Colonic mucosa (tissue), 4 donors: ENCODE measurements around the gene PITHD1. TPM values are rescaled to one million over a fixed set of nuclear protein-coding genes. Genes with fewer than 3 reads are reported as not detected.
A peak's percentile ranks its signal among the peaks of the same experiment; 100 is the strongest.
"Not testable (repeated sequence)": the region's sequence is repeated elsewhere in the genome, so short reads cannot be mapped to it uniquely, and the experiment has no call there.

Source experiments
- DNase-seq: peaks from one replicate; pipeline ENCODE4 v3.0.0-alpha.2; 2020
- H3K27ac ChIP-seq: fragments of 200-600 bp; one replicate; pipeline ENCODE4 v1.8.0; 2021
- H3K27me3 ChIP-seq: fragments of 200-600 bp; one replicate; pipeline ENCODE4 v1.8.0; 2021
- H3K36me3 ChIP-seq: fragments of 200-600 bp; one replicate; pipeline ENCODE4 v1.8.0; 2021
- H3K4me1 ChIP-seq: fragments of 200-600 bp; one replicate; pipeline ENCODE4 v1.8.0; 2021; ENCODE audit warnings: mild to moderate bottlenecking
- H3K4me3 ChIP-seq: fragments of 200-600 bp; one replicate; pipeline ENCODE4 v1.8.0; 2021
- H3K9ac ChIP-seq, 2 donors: one replicate each; pipeline ENCODE4 v1.7.0; 2013; ENCODE audit warnings: control low read depth in 2 of 2, low read depth in 2 of 2, low read length in 2 of 2
- H3K9me3 ChIP-seq: fragments of 200-600 bp; one replicate; pipeline ENCODE4 v1.8.0; 2021
- intact Hi-C: fragments of 100-400 bp; cut with DNase I; formaldehyde crosslinking; loops from one replicate; pipeline ENCODE4 v1.14.1; 2022
- total RNA-seq, 2 donors: library from RNA; stranded (reverse); fragmentation: NEBNext Ultra II Directional in 1 of 2; extraction: Animal tissue kit (Norgen Biotek cat#: 25700) in 1 of 2; gene quantifications; one replicate each; pipeline ENCODE4 v1.2.1, GENCODE V29; 2021
- TF ChIP-seq, protein P1 (sequence below): fragments of 200-600 bp; IDR thresholded peaks from one replicate; pipeline ENCODE4 v1.8.0; 2022; ENCODE audit warnings: antibody characterized with exemption, mild to moderate bottlenecking
- donor health status: healthy.
- donor health status: DM: no; HTN: no; CAD: no.
- donor health status: DM: no; HTN: no; CAD: no.

Gene PITHD1
- total RNA-seq, 2 donors from 2014 or later, result 51.5 to 51.6 TPM

DNA sequence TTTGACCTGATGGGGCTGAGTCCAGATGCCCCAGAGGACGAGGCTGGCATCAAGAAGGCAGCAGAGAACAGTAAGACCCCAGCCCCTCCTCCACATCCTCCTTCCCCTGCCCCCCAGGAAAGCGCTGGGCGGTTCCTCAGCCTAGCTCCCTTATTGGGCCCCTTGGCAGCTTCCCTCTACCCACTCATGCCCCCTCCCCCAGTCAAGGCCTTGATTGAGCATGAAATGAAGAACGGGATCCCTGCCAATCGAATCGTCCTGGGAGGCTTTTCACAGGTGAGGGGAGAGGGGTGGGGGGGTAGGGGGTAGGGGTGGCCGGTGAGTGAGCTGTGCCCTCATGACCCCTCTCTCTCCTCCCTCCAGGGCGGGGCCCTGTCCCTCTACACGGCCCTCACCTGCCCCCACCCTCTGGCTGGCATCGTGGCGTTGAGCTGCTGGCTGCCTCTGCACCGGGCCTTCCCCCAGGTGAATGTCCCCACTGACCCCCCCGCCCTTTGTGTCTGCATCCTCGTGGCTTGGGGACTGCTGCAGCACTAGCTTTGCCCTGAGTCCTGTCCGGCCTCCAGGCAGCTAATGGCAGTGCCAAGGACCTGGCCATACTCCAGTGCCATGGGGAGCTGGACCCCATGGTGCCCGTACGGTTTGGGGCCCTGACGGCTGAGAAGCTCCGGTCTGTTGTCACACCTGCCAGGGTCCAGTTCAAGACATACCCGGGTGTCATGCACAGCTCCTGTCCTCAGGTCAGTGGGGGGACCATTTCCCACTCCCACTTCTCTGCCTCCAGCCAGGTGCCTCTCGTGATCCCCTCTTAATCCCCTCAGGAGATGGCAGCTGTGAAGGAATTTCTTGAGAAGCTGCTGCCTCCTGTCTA lies 15.9 kb downstream of the PITHD1 start:
- TF ChIP-seq, protein P1, sequence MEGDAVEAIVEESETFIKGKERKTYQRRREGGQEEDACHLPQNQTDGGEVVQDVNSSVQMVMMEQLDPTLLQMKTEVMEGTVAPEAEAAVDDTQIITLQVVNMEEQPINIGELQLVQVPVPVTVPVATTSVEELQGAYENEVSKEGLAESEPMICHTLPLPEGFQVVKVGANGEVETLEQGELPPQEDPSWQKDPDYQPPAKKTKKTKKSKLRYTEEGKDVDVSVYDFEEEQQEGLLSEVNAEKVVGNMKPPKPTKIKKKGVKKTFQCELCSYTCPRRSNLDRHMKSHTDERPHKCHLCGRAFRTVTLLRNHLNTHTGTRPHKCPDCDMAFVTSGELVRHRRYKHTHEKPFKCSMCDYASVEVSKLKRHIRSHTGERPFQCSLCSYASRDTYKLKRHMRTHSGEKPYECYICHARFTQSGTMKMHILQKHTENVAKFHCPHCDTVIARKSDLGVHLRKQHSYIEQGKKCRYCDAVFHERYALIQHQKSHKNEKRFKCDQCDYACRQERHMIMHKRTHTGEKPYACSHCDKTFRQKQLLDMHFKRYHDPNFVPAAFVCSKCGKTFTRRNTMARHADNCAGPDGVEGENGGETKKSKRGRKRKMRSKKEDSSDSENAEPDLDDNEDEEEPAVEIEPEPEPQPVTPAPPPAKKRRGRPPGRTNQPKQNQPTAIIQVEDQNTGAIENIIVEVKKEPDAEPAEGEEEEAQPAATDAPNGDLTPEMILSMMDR, result no peak
- Histone ChIP-seq H3K27me3 (no peaks in the 10 kb centered on the region), H3K27ac (no peak overlapping the region), H3K9me3 (no peaks in the 10 kb centered on the region), H3K4me3 (no peak overlapping the region), H3K36me3 (peaks cover 4% of the 10 kb centered on the region), H3K4me1 (peaks cover 11% of the 10 kb centered on the region), H3K9ac (peak overlapping the region in 1 of 2 donors; percentile 19)
- intact Hi-C loops, result no loop called here
- no peak for DNase-seq

- H3K27ac ChIP-seq, H3K9me3 ChIP-seq, H3K4me3 ChIP-seq, DNase-seq, H3K27me3 ChIP-seq, H3K9ac ChIP-seq, intact Hi-C loops, H3K36me3 ChIP-seq: not testable (repeated sequence)
- H3K4me1 ChIP-seq, result peaks cover 11% of the 10 kb centered on the region
These were observed 16.5 kb downstream of the PITHD1 start for GRCh38 chr1:23794732-23795182.

DNA sequence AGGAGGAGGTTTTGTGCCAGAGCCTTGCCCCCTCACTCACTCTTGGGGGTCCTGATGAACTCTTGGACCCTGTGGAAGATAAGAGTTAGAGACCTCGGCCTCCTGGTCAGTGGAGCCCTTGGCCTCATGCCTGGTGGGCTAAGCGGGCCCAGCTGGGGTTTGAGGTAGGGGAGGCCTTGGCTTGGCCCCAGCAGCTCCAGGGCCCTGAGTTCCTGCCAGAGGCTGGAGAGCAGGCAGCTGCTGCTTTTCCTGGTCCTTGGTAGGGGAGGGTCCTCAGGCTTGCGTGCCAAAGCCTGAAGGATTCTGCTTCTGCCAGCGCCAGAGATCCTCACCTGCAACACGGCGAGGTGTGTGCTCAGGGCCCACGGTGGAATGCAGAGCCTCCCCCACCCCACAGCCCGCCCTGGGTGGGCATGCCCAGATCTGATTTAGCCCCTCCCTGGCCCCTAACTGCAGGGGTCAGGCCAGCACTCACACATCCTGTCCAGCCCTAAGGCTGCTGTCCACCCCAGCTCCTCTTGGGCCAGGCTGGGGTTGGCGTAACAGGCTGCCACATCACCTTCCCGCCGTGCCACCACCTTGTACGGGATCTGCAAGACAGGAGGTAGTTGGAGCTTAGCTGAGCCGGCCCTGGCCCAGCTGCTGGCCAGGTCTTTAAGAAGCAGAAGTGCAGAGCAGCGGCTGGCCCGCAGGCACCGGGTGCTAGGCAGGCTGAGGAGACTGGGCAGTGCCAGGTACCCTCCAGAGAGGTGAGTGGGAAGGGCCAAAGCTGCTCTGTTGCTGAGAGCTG lies 17.7 kb downstream of the PITHD1 start:
- TF ChIP-seq, protein P1, result no peak

GRCh38 chr1:23796466-23797271 lies 18.5 kb downstream of the PITHD1 start:
- peaks cover 4% of the 10 kb centered on the region for H3K36me3 ChIP-seq
- intact Hi-C loops, result no loop called here

More for the DNA sequence above, 17.7 kb downstream of the PITHD1 start:
- Histone ChIP-seq H3K27me3 (no peaks in the 10 kb centered on the region), H3K27ac (no peak overlapping the region), H3K4me3 (no peak overlapping the region), H3K4me1 (peaks cover 5% of the 10 kb centered on the region), H3K9ac (peak overlapping the region in 1 of 2 donors; percentile 26), H3K36me3 (peaks cover 4% of the 10 kb centered on the region), H3K9me3 (no peaks in the 10 kb centered on the region)
- no peak for DNase-seq
- intact Hi-C loops, result no loop called here

More at GRCh38 chr1:23796466-23797271, 18.5 kb downstream of the PITHD1 start:
- H3K9me3 ChIP-seq, result no peaks in the 10 kb centered on the region
- DNase-seq, result peak; percentile 61
- TF ChIP-seq, protein P1, result peak; percentile 19
- H3K4me3 ChIP-seq, result no peak overlapping the region
- H3K27me3 ChIP-seq, result no peaks in the 10 kb centered on the region
- H3K9ac ChIP-seq, result peak overlapping the region in 1 of 2 donors; percentile 61
- peak overlapping the region; percentile 16 for H3K27ac ChIP-seq
- H3K4me1 ChIP-seq, result peaks cover 8% of the 10 kb centered on the region
